Osteocyte (in vitro differentiated cells): Measurements from ENCODE around the gene ZNF385B. TPM values are rescaled to one million over a fixed set of nuclear protein-coding genes. Genes with fewer than 3 reads are reported as not detected.
"Not testable (repeated sequence)": the region's sequence is repeated elsewhere in the genome, so short reads cannot be mapped to it uniquely, and the experiment has no call there.

Experiments used
- DNase-seq: peaks from one replicate; pipeline ENCODE4 v3.0.0; 2021; ENCODE audit warnings: mixed read lengths; ENCODE audit not compliant: unreplicated experiment; ENCODE audit errors: extremely low spot score
- H3K27ac Mint-ChIP-seq: one replicate; pipeline ENCODE4 v1.8.0; 2021; ENCODE audit warnings: mild to moderate bottlenecking, mixed read lengths; ENCODE audit not compliant: unreplicated experiment
- H3K27me3 Mint-ChIP-seq: one replicate; pipeline ENCODE4 v1.8.0; 2021; ENCODE audit warnings: mixed read lengths; ENCODE audit not compliant: unreplicated experiment
- H3K36me3 Mint-ChIP-seq: one replicate; pipeline ENCODE4 v1.8.0; 2021; ENCODE audit warnings: mixed read lengths; ENCODE audit not compliant: unreplicated experiment
- H3K4me1 Mint-ChIP-seq: one replicate; pipeline ENCODE4 v1.8.0; 2021; ENCODE audit warnings: mixed read lengths; ENCODE audit not compliant: unreplicated experiment
- H3K4me3 Mint-ChIP-seq: one replicate; pipeline ENCODE4 v1.8.0; 2021; ENCODE audit warnings: mild to moderate bottlenecking, moderate library complexity, mixed read lengths; ENCODE audit not compliant: unreplicated experiment
- H3K9me3 Mint-ChIP-seq: one replicate; pipeline ENCODE4 v1.8.0; 2021; ENCODE audit warnings: mixed read lengths; ENCODE audit not compliant: unreplicated experiment
- CTCF ChIP-seq: fragments of 200-600 bp; sonication (generic); IDR thresholded peaks from 2 replicates; pipeline ENCODE4 v1.5.0; 2021; ENCODE audit warnings: antibody characterized with exemption, mild to moderate bottlenecking, moderate library complexity
- total RNA-seq: library from RNA; stranded (reverse); gene quantifications from 2 replicates; pipeline ENCODE4 v1.2.1, GENCODE V29; 2021

The ZNF385B gene
- total RNA-seq, 1 donor from 2014 or later = 0.13 TPM

DNA sequence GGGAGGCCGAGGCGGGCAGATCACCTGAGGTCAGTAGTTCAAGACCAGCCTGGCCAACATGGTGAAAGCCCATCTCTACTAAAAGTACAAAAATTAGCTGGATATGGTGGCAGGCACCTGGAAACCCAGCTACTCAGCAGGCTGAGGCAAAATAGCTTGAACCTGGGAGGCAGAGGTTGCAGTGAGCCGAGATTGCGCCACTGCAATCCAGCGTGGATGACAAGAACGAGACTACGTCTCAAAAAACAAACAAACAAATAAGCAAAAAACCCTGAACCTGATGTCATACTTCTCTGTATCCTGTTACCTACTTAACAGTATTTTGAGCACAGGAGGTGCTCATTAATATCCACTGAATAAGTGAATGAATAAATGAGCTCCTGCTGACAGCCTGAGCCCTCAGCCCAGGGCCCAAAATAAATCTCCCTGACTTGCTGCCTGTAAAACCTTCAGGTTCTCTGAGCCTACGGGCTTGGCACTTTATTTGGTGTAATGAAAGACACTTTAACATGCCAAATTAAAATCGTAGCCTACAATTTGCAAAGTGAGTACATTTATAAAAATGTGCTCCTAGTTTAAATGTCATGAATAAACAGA, 215.1 kb downstream of the ZNF385B start:
- Mint-ChIP-seq H3K9me3 (no peaks in the 10 kb centered on the region), H3K36me3 (no peaks in the 10 kb centered on the region), H3K4me1 (no peaks in the 10 kb centered on the region), H3K27ac (no peak overlapping the region), H3K4me3 (no peak overlapping the region), H3K27me3 (peaks cover 9% of the 10 kb centered on the region)
- no peak for DNase-seq
- no peak for TF ChIP-seq CTCF

DNA sequence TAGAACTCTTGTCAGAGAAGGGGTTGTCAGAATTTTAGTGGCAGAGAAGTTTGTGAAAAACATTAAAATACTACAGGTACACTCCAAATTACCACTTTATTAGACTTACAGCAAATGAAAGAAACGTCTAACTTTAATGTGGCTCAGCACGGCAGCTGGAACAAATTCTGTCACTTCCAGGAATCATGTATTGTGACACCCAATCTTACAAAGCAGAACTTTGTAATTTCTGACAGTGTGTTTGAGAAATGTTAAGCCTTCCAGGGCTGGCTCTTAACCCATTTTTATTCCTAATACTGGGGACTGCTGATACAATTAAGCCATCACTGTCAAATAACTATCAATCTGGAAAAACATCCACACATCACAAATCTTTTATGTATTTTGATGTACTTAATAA, 216.4 kb downstream of the ZNF385B start:
- H3K4me1 Mint-ChIP-seq = no peaks in the 10 kb centered on the region
- DNase-seq = no peak
- H3K27me3 Mint-ChIP-seq = peaks cover 11% of the 10 kb centered on the region
- no peaks in the 10 kb centered on the region for H3K9me3 Mint-ChIP-seq
- H3K27ac Mint-ChIP-seq = no peak overlapping the region
- H3K36me3 Mint-ChIP-seq = no peaks in the 10 kb centered on the region
- no peak overlapping the region for H3K4me3 Mint-ChIP-seq
- no peak for TF ChIP-seq CTCF

- no peak overlapping the region for H3K27ac Mint-ChIP-seq
- no peak overlapping the region for H3K4me3 Mint-ChIP-seq
- H3K9me3 Mint-ChIP-seq = no peaks in the 10 kb centered on the region
- no peaks in the 10 kb centered on the region for H3K4me1 Mint-ChIP-seq
- DNase-seq = no peak
- H3K27me3 Mint-ChIP-seq = peaks cover 13% of the 10 kb centered on the region
- H3K36me3 Mint-ChIP-seq = no peaks in the 10 kb centered on the region
- TF ChIP-seq CTCF = no peak
These were observed 218.9 kb downstream of the ZNF385B start for GRCh38 chr2:179642462-179642861.

GRCh38 chr2:179636995-179637394, 224.4 kb downstream of the ZNF385B start:
- Mint-ChIP-seq H3K9me3 (peaks cover 1% of the 10 kb centered on the region), H3K27ac (no peak overlapping the region), H3K27me3 (peaks cover 13% of the 10 kb centered on the region), H3K4me1 (no peaks in the 10 kb centered on the region), H3K4me3 (no peak overlapping the region), H3K36me3 (peaks cover 1% of the 10 kb centered on the region)
- no peak for DNase-seq
- no peak for TF ChIP-seq CTCF

- peaks cover 7% of the 10 kb centered on the region for H3K9me3 Mint-ChIP-seq
- no peak overlapping the region for H3K4me3 Mint-ChIP-seq
- peaks cover 2% of the 10 kb centered on the region for H3K36me3 Mint-ChIP-seq
- DNase-seq = no peak
- no peaks in the 10 kb centered on the region for H3K4me1 Mint-ChIP-seq
- peaks cover 8% of the 10 kb centered on the region for H3K27me3 Mint-ChIP-seq
- no peak for TF ChIP-seq CTCF
- H3K27ac Mint-ChIP-seq = no peak overlapping the region
These were observed 225.1 kb downstream of the ZNF385B start for GRCh38 chr2:179636100-179636980.

DNA sequence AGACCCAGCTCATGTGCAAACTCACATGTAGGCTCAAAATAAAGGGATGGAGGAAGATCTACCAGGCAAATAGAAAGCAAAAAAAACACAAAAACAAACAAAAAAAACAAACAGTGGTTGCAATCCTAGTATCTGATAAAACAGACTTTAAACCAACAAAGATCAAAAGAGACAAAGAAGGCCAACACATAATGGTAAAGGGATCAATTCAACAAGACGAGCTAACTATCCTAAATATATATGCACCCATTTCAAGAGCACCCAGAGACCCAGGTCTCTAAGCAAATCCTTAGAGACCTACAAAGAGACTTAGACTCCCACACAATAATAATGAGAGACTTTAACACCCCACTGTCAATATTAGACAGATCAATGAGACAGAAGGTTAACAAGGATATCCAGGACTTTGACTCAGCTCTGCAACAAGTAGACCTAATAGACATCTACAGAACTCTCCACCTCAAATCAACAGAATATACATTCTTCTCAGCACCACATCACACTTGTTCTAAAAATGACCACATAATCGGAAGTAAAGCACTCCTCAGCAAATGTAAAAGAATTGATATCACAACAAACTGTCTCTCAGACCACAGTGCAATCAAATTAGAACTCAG, 229.5 kb downstream of the ZNF385B start:
- H3K9me3 Mint-ChIP-seq = peaks cover 13% of the 10 kb centered on the region

GRCh38 chr2:179629776-179630175, 231.6 kb downstream of the ZNF385B start:
- H3K27me3 Mint-ChIP-seq, H3K27ac Mint-ChIP-seq, H3K4me1 Mint-ChIP-seq, H3K4me3 Mint-ChIP-seq, H3K36me3 Mint-ChIP-seq, DNase-seq: not testable (repeated sequence)
- H3K9me3 Mint-ChIP-seq = peaks cover 13% of the 10 kb centered on the region

More for the DNA sequence above, 229.5 kb downstream of the ZNF385B start:
- H3K36me3 Mint-ChIP-seq, H3K4me3 Mint-ChIP-seq, H3K4me1 Mint-ChIP-seq, DNase-seq, H3K27ac Mint-ChIP-seq, H3K27me3 Mint-ChIP-seq: not testable (repeated sequence)
